ENCODE results near the gene KPNB1.

GRCh38 chr17:47717261-47717697 lies 67.6 kb downstream of the KPNB1 start:
- TF ChIP-seq EP300 (IDR thresholded peaks at IDR 0.05) (no peak), POLR2A (IDR thresholded peaks at IDR 0.05) (no peak), POLR2AphosphoS5 (IDR thresholded peaks at IDR 0.05) (no peak)
- TF ChIP-seq, protein P1, sequence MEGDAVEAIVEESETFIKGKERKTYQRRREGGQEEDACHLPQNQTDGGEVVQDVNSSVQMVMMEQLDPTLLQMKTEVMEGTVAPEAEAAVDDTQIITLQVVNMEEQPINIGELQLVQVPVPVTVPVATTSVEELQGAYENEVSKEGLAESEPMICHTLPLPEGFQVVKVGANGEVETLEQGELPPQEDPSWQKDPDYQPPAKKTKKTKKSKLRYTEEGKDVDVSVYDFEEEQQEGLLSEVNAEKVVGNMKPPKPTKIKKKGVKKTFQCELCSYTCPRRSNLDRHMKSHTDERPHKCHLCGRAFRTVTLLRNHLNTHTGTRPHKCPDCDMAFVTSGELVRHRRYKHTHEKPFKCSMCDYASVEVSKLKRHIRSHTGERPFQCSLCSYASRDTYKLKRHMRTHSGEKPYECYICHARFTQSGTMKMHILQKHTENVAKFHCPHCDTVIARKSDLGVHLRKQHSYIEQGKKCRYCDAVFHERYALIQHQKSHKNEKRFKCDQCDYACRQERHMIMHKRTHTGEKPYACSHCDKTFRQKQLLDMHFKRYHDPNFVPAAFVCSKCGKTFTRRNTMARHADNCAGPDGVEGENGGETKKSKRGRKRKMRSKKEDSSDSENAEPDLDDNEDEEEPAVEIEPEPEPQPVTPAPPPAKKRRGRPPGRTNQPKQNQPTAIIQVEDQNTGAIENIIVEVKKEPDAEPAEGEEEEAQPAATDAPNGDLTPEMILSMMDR (IDR thresholded peaks at IDR 0.05): peak in 1 of 6 experiments; percentile 34
